Activated CD8-positive, alpha-beta T cell treated with anti-CD3 and anti-CD28 coated beads for 36 hours (primary cell): Measurements from ENCODE around the gene CEMP1. TPM values are rescaled to one million over a fixed set of nuclear protein-coding genes. Genes with fewer than 3 reads are reported as not detected.

Source experiments
- ATAC-seq: fragments of 200-7000 bp; cut with Tn5 transposase; one replicate; pipeline ENCODE4 v1.10.0; 2021; ENCODE audit warnings: mild to moderate bottlenecking, moderate library complexity
- CTCF ChIA-PET: fragments of 350-600 bp; sonication (Branson Sonifier 250); formaldehyde crosslinking; loops from one replicate; lab custom pipeline; 2021; ENCODE audit warnings: antibody characterized with exemption; lab: Charles Lee
- POLR2A ChIA-PET: fragments of 350-600 bp; sonication (Branson Sonifier 250); formaldehyde crosslinking; loops from one replicate; lab custom pipeline; 2021; ENCODE audit warnings: antibody characterized with exemption; lab: Charles Lee
- DNase-seq: peaks from one replicate; pipeline ENCODE4 v3.0.0-alpha.2; 2020
- H3K27ac Mint-ChIP-seq: one replicate; pipeline ENCODE4 v1.8.0; 2021; ENCODE audit warnings: mild to moderate bottlenecking, mixed read lengths
- H3K27me3 Mint-ChIP-seq: one replicate; pipeline ENCODE4 v1.8.0; 2021; ENCODE audit warnings: mixed read lengths
- H3K36me3 Mint-ChIP-seq: one replicate; pipeline ENCODE4 v1.8.0; 2021; ENCODE audit warnings: low read depth, mixed read lengths
- H3K4me1 Mint-ChIP-seq: one replicate; pipeline ENCODE4 v1.8.0; 2021; ENCODE audit warnings: low read depth, mixed read lengths
- H3K4me3 Mint-ChIP-seq: one replicate; pipeline ENCODE4 v1.8.0; 2021; ENCODE audit warnings: mild to moderate bottlenecking, moderate library complexity, mixed read lengths
- H3K9me3 Mint-ChIP-seq: one replicate; pipeline ENCODE4 v1.8.0; 2021; ENCODE audit warnings: mixed read lengths
- CTCF ChIP-seq: fragments of 200-600 bp; IDR thresholded peaks from one replicate; pipeline ENCODE4 v1.8.0; 2022; ENCODE audit warnings: antibody characterized with exemption, mild to moderate bottlenecking
- intact Hi-C: fragments of 100-400 bp; cut with micrococcal nuclease; formaldehyde crosslinking; loops from one replicate; pipeline ENCODE4 v1.10.0; 2022
- total RNA-seq, 2 experiments: library from RNA; stranded (reverse); gene quantifications; one replicate each; pipeline ENCODE4 v1.2.3, GENCODE V29; 2021

CEMP1 gene
- total RNA-seq, 2 experiments from 2014 or later: not detected

DNA sequence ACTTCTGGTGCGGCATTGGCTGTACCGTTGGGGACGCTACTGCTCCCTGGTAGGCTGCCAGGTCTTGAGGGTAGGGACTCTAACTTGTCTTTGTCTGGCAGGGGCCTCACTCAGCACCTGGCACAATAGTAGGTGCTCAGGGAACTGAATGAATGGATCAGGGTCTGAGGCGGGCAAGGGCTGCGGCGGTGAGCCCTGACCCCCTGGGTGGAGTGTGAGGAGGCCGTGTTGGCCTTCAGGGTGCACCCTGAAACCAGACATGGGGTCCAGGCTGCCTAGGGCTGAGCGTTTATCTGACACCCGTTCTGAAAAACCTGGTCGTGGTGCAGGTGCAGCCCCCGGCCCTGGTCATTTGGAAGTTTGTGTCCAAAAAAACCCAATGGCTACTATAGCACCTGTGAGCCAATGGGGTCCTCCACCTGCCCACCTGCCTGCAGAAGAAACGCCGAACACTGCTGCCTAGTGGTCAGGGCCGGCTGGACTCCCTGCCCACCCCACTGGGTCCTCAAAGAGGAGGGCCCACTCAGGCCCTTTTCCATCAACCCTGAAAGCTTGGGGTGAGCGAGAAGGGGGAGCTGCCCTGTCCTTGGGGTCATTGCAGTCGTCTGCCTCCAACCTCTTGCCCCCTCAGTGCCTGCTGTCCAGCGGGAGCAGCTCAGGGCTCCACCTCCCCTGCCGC lies 22.3 kb downstream of the CEMP1 start:
- DNase-seq: no peak
- Mint-ChIP-seq H3K27me3 (no peaks in the 10 kb centered on the region), H3K36me3 (peaks cover 1% of the 10 kb centered on the region), H3K9me3 (no peaks in the 10 kb centered on the region), H3K27ac (no peak overlapping the region), H3K4me3 (no peak overlapping the region), H3K4me1 (peaks cover 10% of the 10 kb centered on the region)
- no peak for ATAC-seq
- TF ChIP-seq CTCF: no peak
- CTCF ChIA-PET: no interaction called here
- intact Hi-C loops: loop anchor here (10.0 kb wide), 1 partner anchor 74 kb away; no protein-coding TSS in a partner anchor
- POLR2A ChIA-PET: interaction anchor here (0.6 kb wide), 1 partner anchor 408 kb away, joined by 3 read pairs; no protein-coding TSS in a partner anchor

- TF ChIP-seq CTCF: no peak
- no peaks in the 10 kb centered on the region for H3K27me3 Mint-ChIP-seq
- POLR2A ChIA-PET: no interaction called here
These were observed 23.5 kb downstream of the CEMP1 start for GRCh38 chr16:2507665-2508064.

DNA sequence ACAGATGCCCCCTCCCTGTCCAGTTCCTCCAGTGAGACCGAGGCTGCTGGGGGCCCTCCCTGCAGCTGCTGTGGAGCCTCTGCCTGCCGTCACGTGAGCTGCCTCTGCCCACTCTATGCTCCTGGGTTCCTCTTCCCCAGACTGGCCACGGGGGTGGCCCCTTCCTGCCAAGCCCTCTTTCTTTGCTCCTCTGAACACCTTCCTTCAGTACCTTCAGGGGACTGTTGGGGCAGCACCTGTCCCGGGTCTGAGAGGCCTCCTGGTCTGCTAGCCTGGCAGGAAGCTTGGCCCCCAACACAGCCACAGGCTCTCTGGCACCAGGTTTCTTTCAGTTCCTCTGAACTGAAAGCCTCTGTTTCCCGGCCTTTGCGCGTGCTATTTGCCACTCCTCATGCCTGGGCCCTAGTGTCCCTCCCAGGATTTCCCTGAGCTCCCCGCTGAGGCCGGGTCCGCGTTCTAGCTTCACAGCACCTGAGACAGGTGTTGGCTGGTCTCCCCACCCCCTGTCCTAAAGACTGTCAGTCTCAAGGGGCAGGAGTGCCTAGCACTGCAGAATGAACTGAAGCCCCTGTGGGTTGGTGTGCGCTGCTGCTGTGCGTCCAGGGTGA lies 24.1 kb downstream of the CEMP1 start:
- Mint-ChIP-seq H3K27me3 (no peaks in the 10 kb centered on the region), H3K4me3 (no peak overlapping the region), H3K36me3 (no peaks in the 10 kb centered on the region), H3K4me1 (peaks cover 3% of the 10 kb centered on the region), H3K27ac (no peak overlapping the region), H3K9me3 (no peaks in the 10 kb centered on the region)
- intact Hi-C loops: loop anchor here (10.0 kb wide), 1 partner anchor 72 kb away; no protein-coding TSS in a partner anchor
- DNase-seq: peak; percentile 25
- peak; percentile 69 for ATAC-seq
- POLR2A ChIA-PET: no interaction called here
- TF ChIP-seq CTCF: no peak
- CTCF ChIA-PET: no interaction called here

More at GRCh38 chr16:2507665-2508064, 23.5 kb downstream of the CEMP1 start:
- ATAC-seq (no peak), DNase-seq (no peak)
- no peak overlapping the region for H3K4me3 Mint-ChIP-seq
- H3K36me3 Mint-ChIP-seq: no peaks in the 10 kb centered on the region
- CTCF ChIA-PET: no interaction called here
- peaks cover 3% of the 10 kb centered on the region for H3K4me1 Mint-ChIP-seq
- no peak overlapping the region for H3K27ac Mint-ChIP-seq
- no peaks in the 10 kb centered on the region for H3K9me3 Mint-ChIP-seq
- intact Hi-C loops: loop anchor here (10.0 kb wide), 1 partner anchor 73 kb away; no protein-coding TSS in a partner anchor

DNA sequence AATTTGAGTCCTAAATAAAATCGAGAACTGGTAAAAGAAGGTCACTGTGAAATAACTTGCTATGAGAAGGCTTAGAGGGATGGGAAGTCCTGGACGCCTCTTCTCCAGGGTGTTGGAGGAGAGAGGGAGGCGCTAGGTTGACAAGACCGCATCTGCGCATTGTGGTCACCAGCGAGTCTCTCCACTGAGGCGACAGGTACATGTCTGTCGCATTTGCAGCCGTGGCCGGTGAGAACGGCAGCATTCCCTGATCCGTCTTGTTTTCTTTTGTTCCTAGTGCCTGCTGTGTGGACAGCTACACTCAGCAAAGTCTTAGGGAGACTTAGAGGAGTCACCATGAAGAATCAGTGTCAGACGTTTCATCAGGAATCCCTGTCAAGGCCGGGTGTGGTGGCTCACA lies 25.5 kb downstream of the CEMP1 start:
- no peak for TF ChIP-seq CTCF
- ATAC-seq (no peak), DNase-seq (no peak)
- ChIA-PET CTCF (interaction anchor here (1.6 kb wide), 1 partner anchor 78 kb away, joined by 4 read pairs; no protein-coding TSS in a partner anchor), POLR2A (no interaction called here)
- Mint-ChIP-seq H3K27me3 (no peaks in the 10 kb centered on the region), H3K4me3 (no peak overlapping the region), H3K36me3 (no peaks in the 10 kb centered on the region), H3K9me3 (no peaks in the 10 kb centered on the region), H3K4me1 (peaks cover 3% of the 10 kb centered on the region), H3K27ac (no peak overlapping the region)
- intact Hi-C loops: loop anchor here (10.0 kb wide), 1 partner anchor 71 kb away; no protein-coding TSS in a partner anchor
